Caco-2 (cell line): ENCODE results near the gene RBM20. TPM values are rescaled to one million over a fixed set of nuclear protein-coding genes. Genes with fewer than 3 reads are reported as not detected.

Source experiments
- BruUV-seq: library from RNA; stranded (reverse); fragments of 400-500 nt; replicated peaks from 2 replicates; lab custom pipeline; 2021; lab: Mats Ljungman, UMichigan
- CTCF ChIA-PET: fragments of 300-600 bp; sonication (Branson Sonifier 250); formaldehyde crosslinking; loops from one replicate; lab custom pipeline; 2022; ENCODE audit warnings: antibody characterized with exemption; lab: Charles Lee
- POLR2A ChIA-PET: fragments of 300-600 bp; sonication (Branson Sonifier 250); formaldehyde crosslinking; loops from one replicate; lab custom pipeline; 2022; ENCODE audit warnings: antibody characterized with exemption; lab: Charles Lee
- DNase-seq, 2 experiments: peaks; one replicate each; pipeline versions ENCODE4 v3.0.0 to v3.0.0-alpha.2; 2020 to 2022
- H3K27me3 ChIP-seq: replicated peaks from 2 replicates; pipeline ENCODE4 v1.6.0; 2011; ENCODE audit warnings: low read length; ENCODE audit not compliant: control insufficient read depth, insufficient read depth
- H3K36me3 ChIP-seq: 2 replicates; pipeline ENCODE4 v1.5.1; 2011; ENCODE audit warnings: low read length; ENCODE audit not compliant: control insufficient read depth, insufficient read depth
- H3K4me1 ChIP-seq: fragments of 250-450 bp; sonication (Bioruptor Pico); 2 replicates; pipeline ENCODE4 v1.5.1; 2020; ENCODE audit warnings: mild to moderate bottlenecking
- H3K4me3 ChIP-seq: 2 replicates; pipeline ENCODE4 v1.5.1; 2011; ENCODE audit warnings: low read depth, mild to moderate bottlenecking, control low read depth, low read length
- H3K9me3 ChIP-seq: fragments of 250-450 bp; sonication (Bioruptor Pico); 2 replicates; pipeline ENCODE4 v1.5.1; 2020; ENCODE audit warnings: mild to moderate bottlenecking, moderate library complexity
- H3K27ac Mint-ChIP-seq: one replicate; pipeline ENCODE4 v1.8.0; 2022; ENCODE audit warnings: mixed read lengths; ENCODE audit not compliant: unreplicated experiment
- H3K27me3 Mint-ChIP-seq: one replicate; pipeline ENCODE4 v1.8.0; 2022; ENCODE audit warnings: mixed read lengths; ENCODE audit not compliant: insufficient read depth, unreplicated experiment
- H3K36me3 Mint-ChIP-seq: one replicate; pipeline ENCODE4 v1.8.0; 2022; ENCODE audit warnings: mild to moderate bottlenecking, mixed read lengths; ENCODE audit not compliant: insufficient read depth, unreplicated experiment
- H3K4me1 Mint-ChIP-seq: one replicate; pipeline ENCODE4 v1.8.0; 2022; ENCODE audit warnings: low read depth, mixed read lengths; ENCODE audit not compliant: unreplicated experiment
- H3K4me3 Mint-ChIP-seq: one replicate; pipeline ENCODE4 v1.8.0; 2022; ENCODE audit warnings: mild to moderate bottlenecking, moderate library complexity, mixed read lengths; ENCODE audit not compliant: unreplicated experiment
- H3K9me3 Mint-ChIP-seq: one replicate; pipeline ENCODE4 v1.8.0; 2022; ENCODE audit warnings: mixed read lengths; ENCODE audit not compliant: unreplicated experiment
- CTCF ChIP-seq, 2 experiments: fragments of 200-600 bp in 1 of 2; IDR thresholded peaks; 1 replicate in 1 of 2; 2 replicates in 1 of 2; pipeline versions ENCODE4 v1.5.1 to v1.8.0; 2011 to 2022; ENCODE audit warnings: antibody characterized with exemption in 1 of 2, control low read depth in 1 of 2, inconsistent platforms in 1 of 2, low read depth in 1 of 2, low read length in 1 of 2, mild to moderate bottlenecking in 1 of 2, moderate library complexity in 1 of 2; ENCODE audit not compliant: insufficient read depth in 1 of 2, severe bottlenecking in 1 of 2, unreplicated experiment in 1 of 2
- intact Hi-C: fragments of 100-400 bp; cut with micrococcal nuclease; formaldehyde crosslinking; loops from one replicate; pipeline ENCODE4 v1.10.0; 2022; ENCODE audit not compliant: unreplicated experiment
- total RNA-seq: library from RNA; stranded (reverse); gene quantifications from 2 replicates; pipeline ENCODE4 v1.2.3, GENCODE V29; 2022

RBM20 gene
- total RNA-seq, 1 experiment from 2014 or later = 0.36 TPM

- intact Hi-C loops = no loop called here
- no peaks in the 10 kb centered on the region for H3K27me3 Mint-ChIP-seq
- TF ChIP-seq CTCF (IDR thresholded peaks at IDR 0.05; ENCODE audit: insufficient read depth in 1 of 2, low read depth in 1 of 2, low read length in 1 of 2, severe bottlenecking in 1 of 2, unreplicated experiment in 1 of 2) = no peak
- Histone ChIP-seq H3K4me1 (peaks cover 19% of the 10 kb centered on the region), H3K4me3 (no peak overlapping the region), H3K36me3 (no peaks in the 10 kb centered on the region; the same call in 1 of the 2 replicates), H3K9me3 (no peaks in the 10 kb centered on the region), H3K27me3 (no peaks in the 10 kb centered on the region)
- H3K36me3 Mint-ChIP-seq = peaks cover 8% of the 10 kb centered on the region
- no TSS peak for BruUV-seq
- no peak overlapping the region for H3K27ac Mint-ChIP-seq
- ChIA-PET POLR2A (no interaction called here), CTCF (interaction anchor here (1.4 kb wide), 1 partner anchor 24 kb away, joined by 4 read pairs; no protein-coding TSS in a partner anchor)
- H3K4me3 Mint-ChIP-seq = no peak overlapping the region
- peaks cover 16% of the 10 kb centered on the region for H3K4me1 Mint-ChIP-seq
- H3K9me3 Mint-ChIP-seq = no peaks in the 10 kb centered on the region
- DNase-seq = no peak
Observed at GRCh38 chr10:110770243-110770642, 126.1 kb downstream of the RBM20 start.

- POLR2A ChIA-PET = no interaction called here
- CTCF ChIA-PET = no interaction called here
Observed at GRCh38 chr10:110771486-110771885, 127.3 kb downstream of the RBM20 start.

GRCh38 chr10:110771991-110772390, 127.9 kb downstream of the RBM20 start:
- H3K9me3 ChIP-seq = no peaks in the 10 kb centered on the region
- ChIA-PET POLR2A (no interaction called here), CTCF (no interaction called here)
- peaks cover 34% of the 10 kb centered on the region for H3K4me1 ChIP-seq
- no peaks in the 10 kb centered on the region for H3K27me3 ChIP-seq
- no peak overlapping the region for H3K27ac Mint-ChIP-seq
- no peak for TF ChIP-seq CTCF (IDR thresholded peaks at IDR 0.05; ENCODE audit: insufficient read depth in 1 of 2, low read depth in 1 of 2, low read length in 1 of 2, severe bottlenecking in 1 of 2, unreplicated experiment in 1 of 2)
- no peak overlapping the region for H3K4me3 Mint-ChIP-seq
- H3K9me3 Mint-ChIP-seq = no peaks in the 10 kb centered on the region
- intact Hi-C loops = no loop called here
- H3K4me1 Mint-ChIP-seq = peaks cover 21% of the 10 kb centered on the region
- H3K36me3 ChIP-seq = no peaks in the 10 kb centered on the region; the same call in 1 of the 2 replicates
- H3K4me3 ChIP-seq = no peak overlapping the region
- BruUV-seq = no TSS peak
- DNase-seq = no peak
- H3K27me3 Mint-ChIP-seq = no peaks in the 10 kb centered on the region
- peaks cover 14% of the 10 kb centered on the region for H3K36me3 Mint-ChIP-seq

More at GRCh38 chr10:110771486-110771885, 127.3 kb downstream of the RBM20 start:
- Histone ChIP-seq H3K4me1 (peaks cover 31% of the 10 kb centered on the region), H3K36me3 (no peaks in the 10 kb centered on the region; the same call in 1 of the 2 replicates), H3K27me3 (no peaks in the 10 kb centered on the region), H3K9me3 (no peaks in the 10 kb centered on the region), H3K4me3 (no peak overlapping the region)
- peaks cover 21% of the 10 kb centered on the region for H3K4me1 Mint-ChIP-seq
- no peaks in the 10 kb centered on the region for H3K9me3 Mint-ChIP-seq
- BruUV-seq = no TSS peak
- no peak for TF ChIP-seq CTCF (IDR thresholded peaks at IDR 0.05; ENCODE audit: insufficient read depth in 1 of 2, low read depth in 1 of 2, low read length in 1 of 2, severe bottlenecking in 1 of 2, unreplicated experiment in 1 of 2)
- intact Hi-C loops = no loop called here
- peaks cover 14% of the 10 kb centered on the region for H3K36me3 Mint-ChIP-seq
- H3K27ac Mint-ChIP-seq = no peak overlapping the region
- no peak for DNase-seq
- no peak overlapping the region for H3K4me3 Mint-ChIP-seq
- H3K27me3 Mint-ChIP-seq = no peaks in the 10 kb centered on the region
